Erythroblast (primary cell): ENCODE measurements around the gene ZNRF4.

ENCODE experiments used
- GATA1 ChIP-seq: IDR thresholded peaks from 2 replicates; pipeline ENCODE4 v1.6.1; 2011; ENCODE audit warnings: low read depth, mild to moderate bottlenecking, control low read depth, low read length, moderate library complexity
- POLR2A ChIP-seq: IDR thresholded peaks from 2 replicates; pipeline ENCODE4 v1.6.1; 2011; ENCODE audit warnings: mild to moderate bottlenecking, low read length

GRCh38 chr19:5478241-5478924, 23.2 kb downstream of the ZNRF4 start:
- TF ChIP-seq POLR2A = no peak
- no peak for TF ChIP-seq GATA1
